GM12891 (cell line): Measurements from ENCODE around the gene DYSF.

Experiments used
- POLR2A ChIP-seq: IDR thresholded peaks from 2 replicates; pipeline ENCODE4 v1.6.1; 2011; ENCODE audit warnings: low read depth, low read length, control low read depth
- POLR2AphosphoS5 ChIP-seq: IDR thresholded peaks from 2 replicates; pipeline ENCODE4 v1.6.1; 2011; ENCODE audit warnings: low read depth, low read length, control low read depth

GRCh38 chr2:71597756-71598155, 144.4 kb downstream of the DYSF start:
- TF ChIP-seq POLR2AphosphoS5 (no peak), POLR2A (no peak)
